Measurements from ENCODE around the gene ERBB4.

ERBB4 gene

DNA sequence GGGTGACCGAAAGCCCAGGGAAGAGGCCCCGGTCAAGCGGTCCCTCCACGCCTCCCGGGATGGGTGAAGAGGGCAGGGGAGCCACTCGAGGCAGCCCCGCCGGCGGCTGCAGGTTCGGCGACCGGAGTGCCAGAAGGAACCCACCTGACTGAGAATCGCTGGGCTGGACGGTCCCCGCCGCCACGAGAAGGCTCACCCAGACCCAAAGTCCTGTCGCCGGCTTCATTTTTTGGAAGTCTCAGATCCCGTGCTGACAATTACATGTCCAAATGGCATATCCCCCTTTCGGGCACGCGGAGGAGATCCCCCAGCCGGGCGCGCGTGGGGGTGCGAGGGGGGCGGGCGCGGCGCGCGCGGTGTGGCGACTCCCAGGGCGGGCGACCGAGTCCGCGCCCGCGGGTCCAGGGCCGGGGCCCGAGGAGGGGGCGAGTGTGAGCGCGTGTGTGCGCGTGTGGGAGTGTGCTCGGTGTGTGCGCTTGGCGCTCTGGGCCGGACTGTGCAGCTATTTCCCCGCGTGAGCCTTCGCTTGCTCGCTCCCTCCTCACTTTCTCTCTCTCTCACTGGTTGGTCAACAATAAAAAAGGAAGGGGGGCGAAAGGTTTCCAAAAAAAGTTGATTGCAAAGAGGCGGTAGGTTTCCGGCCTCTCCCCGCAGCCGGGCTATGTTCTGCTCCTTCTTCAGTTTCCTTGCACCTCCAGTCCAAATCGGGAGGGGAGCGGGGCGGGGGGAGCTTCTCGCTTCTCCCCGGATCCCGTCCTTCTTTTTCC, at the start of gene ERBB4:
ERBB4 (minus strand) TSS at position 498 of the 767 bp plus-strand sequence; CDS start at position 226, 272 bp downstream.
- in situ Hi-C loops (cut with MboI; ENCODE audit: low sequenced_read_pairs), result no loop called here

- in situ Hi-C loops (cut with MboI; ENCODE audit: low sequenced_read_pairs), result no loop called here
These were observed 41.5 kb upstream of the ERBB4 start for GRCh38 chr2:212580117-212580516.

DNA sequence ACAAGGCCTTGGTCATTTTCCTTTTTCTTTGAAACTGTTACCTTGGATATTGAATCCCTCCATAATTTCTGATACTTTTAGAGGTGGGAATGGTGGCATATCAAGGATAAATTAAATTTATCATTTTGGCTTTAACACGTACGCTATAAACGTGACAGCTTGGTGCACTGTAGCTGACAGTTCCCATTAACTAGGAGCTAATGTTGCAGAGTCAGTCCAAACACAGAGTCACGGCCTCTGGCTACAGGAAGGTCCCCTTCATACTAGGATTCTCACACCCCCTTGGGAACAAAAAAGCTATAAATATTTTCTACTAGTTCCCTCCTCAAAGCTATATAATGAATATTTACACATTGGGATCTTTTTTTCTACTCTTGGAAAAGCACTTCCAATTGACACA, 17.7 kb upstream of the ERBB4 start:
- in situ Hi-C loops (cut with MboI; ENCODE audit: low sequenced_read_pairs), result no loop called here

- in situ Hi-C loops (cut with MboI; ENCODE audit: low sequenced_read_pairs), result no loop called here
These were observed 15.6 kb upstream of the ERBB4 start for GRCh38 chr2:212554233-212554632.

- in situ Hi-C loops (cut with MboI; ENCODE audit: low sequenced_read_pairs), result no loop called here
These were observed 11.3 kb upstream of the ERBB4 start for GRCh38 chr2:212549941-212550340.

GRCh38 chr2:212549463-212549862, 10.9 kb upstream of the ERBB4 start:
- in situ Hi-C loops (cut with MboI; ENCODE audit: low sequenced_read_pairs), result no loop called here

DNA sequence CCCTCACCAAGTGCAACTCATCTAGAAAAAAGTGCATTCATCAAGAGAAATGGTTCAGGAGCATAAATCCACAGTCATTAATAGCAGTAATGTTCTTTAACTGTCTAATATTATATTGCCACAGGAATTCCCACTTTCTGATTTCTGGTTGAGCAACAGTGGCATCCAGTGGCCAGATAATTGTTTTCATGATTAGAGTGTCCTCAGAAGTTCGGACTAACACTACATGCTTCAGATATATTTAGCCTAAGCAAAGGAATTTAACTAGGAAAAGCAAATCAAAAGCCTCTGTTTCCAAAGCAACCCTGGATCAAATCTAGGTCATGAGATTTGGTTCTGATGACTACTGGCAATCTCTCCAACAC, 9.8 kb upstream of the ERBB4 start:
- in situ Hi-C loops (cut with MboI; ENCODE audit: low sequenced_read_pairs), result no loop called here

DNA sequence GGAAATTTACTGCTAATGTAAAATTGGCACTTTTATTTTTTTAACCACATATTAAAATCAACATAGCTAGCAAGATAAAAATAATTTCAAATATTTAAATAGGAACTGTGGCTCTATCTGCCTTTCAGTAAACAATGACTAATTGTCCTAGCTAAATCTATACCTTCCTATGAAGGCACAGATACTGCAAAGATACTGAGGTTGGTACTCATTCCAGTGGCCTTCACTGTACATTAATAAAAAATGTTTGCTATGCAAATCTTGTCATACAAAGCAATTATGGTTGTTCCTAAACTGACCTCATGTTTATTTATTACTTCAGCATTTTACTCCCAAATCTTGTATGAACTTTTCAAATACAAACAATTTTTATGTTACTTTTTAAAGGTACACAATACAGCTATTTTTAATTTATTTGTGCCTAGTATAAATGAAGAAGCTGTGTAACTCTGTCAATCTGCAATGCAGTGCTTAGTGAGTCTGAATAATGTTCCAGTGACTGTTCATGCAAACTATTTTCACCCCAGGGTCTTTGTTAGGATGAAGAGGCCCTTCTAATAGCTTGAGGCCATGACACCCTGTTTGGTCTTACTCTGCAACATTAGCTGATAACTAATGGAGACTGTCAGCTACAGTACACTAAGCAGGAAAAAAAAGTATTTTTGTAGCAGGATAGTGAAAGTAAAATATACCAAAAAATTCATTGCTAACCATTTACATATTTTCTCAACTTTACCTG, 9.3 kb upstream of the ERBB4 start:
- in situ Hi-C loops (cut with MboI; ENCODE audit: low sequenced_read_pairs), result no loop called here

DNA sequence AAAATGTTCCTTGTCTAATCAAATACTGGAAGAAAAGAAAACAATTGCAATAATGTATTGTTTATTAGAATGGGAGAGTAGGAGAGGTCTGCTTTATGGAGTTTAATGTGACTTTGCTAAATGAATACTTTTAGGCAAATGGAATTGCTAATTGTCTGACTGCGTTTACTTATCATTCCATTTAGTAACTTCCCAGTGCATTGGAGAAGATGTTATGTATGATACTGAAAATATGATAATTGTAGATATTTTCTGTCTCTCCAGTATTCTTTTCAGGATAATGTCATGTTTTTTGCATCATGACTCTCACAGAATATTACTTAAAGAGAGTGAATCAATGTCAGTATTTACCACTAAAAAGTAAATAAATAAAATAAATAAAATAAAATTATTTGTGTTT, 8.1 kb upstream of the ERBB4 start:
- in situ Hi-C loops (cut with MboI; ENCODE audit: low sequenced_read_pairs), result no loop called here

DNA sequence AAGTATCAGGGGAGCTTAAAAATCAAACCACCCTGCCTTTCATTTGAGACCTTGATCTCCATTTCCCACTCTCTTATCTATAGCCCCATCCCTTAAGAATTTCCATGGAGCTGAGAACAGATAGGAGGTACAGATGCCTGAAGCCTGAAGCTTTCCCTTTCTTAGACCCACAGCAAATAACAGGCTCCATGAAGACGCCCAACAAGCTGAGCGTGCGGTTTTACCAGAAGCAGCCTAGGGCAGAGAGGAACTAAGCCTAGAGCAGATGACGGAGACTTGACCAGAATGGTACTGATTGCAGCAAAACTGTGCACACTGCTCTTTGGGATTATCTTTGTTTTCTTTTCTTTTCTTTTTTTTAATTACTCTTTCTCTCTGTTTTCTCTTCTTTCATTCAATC, 1.7 kb upstream of the ERBB4 start:
- in situ Hi-C loops (cut with MboI; ENCODE audit: low sequenced_read_pairs), result no loop called here

GRCh38 chr2:212539072-212539880, 674 bp upstream of the ERBB4 start:
- in situ Hi-C loops (cut with MboI; ENCODE audit: low sequenced_read_pairs), result no loop called here

DNA sequence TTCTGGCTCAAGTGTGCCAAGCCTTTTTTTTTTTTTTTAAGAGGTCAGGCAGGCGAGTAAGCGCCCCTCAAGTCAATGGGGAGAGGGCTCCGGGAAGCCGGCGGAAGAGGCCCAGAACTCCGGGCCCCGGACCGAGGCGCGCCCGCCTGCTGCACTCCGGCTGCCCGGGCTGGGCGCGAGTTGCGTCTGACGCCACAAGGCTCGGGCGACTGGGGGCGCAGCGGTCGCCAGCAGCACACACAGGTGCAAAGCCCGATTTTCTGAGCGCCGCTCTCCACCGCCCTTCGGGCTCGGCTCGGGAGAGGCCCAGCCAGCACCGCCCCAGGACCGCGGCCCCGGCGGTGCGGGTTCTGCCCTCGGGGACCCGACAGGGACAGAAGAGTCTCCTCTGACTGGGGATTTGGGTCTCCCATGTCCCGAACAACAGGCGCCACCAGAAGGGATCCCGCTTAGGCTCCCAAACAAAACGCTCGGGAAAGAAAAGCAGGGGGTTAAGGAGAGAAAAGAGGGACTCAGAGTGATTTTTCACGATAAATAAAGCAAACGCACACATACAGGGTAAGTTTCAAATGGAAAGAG, 787 bp downstream of the ERBB4 start:
- in situ Hi-C loops (cut with MboI; ENCODE audit: low sequenced_read_pairs), result no loop called here

GRCh38 chr2:212536817-212537725, 1.5 kb downstream of the ERBB4 start:
- in situ Hi-C loops (cut with MboI; ENCODE audit: low sequenced_read_pairs), result no loop called here

DNA sequence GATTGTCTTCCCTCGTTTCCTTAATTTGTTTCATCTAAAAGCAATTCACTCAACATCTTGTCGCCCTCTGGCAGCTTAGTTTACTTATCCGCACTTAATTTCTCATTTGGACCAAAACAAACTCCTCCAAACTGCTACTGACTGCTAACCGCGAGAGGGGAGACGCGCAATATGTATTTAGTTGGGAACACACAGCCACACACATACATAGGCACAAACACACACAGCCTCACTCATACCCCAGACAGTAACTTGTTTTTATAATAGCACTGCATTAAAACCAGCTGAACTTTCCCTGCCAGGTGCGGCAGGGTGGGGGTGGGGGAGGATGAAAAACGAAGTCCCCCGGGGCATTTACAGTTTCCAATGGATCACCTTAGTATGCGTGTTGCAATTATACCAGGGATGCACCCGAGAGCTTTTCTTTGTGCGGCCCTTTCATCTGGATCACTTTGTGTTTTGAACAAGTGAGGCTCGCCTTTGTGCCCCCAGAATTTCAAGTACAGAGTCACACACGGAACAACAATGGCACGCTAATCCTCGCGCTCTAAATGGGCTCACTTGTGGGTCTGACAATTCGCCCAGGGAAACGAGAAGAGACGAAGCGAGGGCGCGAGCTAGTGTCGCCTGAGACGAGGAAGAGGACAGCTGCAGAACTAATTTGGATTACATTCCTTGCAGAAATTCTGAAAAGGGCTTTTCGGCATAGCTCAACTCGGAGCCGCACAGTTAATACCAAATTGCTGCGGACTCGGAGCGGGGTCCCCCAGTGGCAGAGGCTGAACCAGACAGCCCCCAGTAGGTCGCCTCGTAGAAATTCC, 2.4 kb downstream of the ERBB4 start:
- in situ Hi-C loops (cut with MboI; ENCODE audit: low sequenced_read_pairs), result no loop called here

DNA sequence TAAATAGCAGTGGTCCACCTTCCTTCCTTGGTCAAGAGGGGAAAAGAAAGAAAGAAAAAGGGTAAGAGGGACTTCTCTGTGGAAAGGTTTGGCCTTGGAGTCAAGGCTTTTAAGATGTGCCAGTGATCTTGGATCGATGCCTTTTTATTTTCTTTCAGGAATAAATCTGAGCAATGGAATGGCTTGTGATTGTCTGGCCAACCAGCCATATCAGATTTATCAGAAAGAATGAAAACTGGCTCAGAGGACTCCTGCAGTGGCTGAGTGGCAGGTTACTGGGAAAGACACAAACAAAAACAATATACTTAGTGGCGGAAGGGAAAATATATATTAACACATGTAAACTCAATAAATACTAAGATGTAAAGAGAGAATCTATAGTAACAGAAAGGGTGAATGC, 4.3 kb downstream of the ERBB4 start:
- in situ Hi-C loops (cut with MboI; ENCODE audit: low sequenced_read_pairs), result no loop called here

GRCh38 chr2:212532585-212532984, 6.0 kb downstream of the ERBB4 start:
- in situ Hi-C loops (cut with MboI; ENCODE audit: low sequenced_read_pairs), result no loop called here

GRCh38 chr2:212532087-212532486, 6.5 kb downstream of the ERBB4 start:
- in situ Hi-C loops (cut with MboI; ENCODE audit: low sequenced_read_pairs), result no loop called here

DNA sequence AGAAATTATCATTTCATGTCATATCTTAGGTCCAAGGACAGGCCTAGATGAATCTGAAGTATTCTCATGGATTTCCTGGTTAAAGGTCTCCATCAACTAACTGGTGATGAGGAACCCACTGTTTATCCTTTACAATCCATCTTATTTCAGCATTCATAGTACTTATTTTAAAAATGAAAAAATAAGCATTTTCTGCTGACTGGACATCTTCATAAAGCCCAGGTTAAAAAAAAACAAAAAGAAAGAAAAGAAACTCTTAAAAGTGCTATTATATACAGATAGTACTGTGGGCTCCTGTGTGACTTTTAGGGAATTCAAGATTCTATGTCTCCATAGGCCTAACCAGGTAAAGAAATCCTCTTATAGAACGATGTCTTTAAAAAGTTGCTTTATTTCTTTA, 7.1 kb downstream of the ERBB4 start:
- in situ Hi-C loops (cut with MboI; ENCODE audit: low sequenced_read_pairs), result no loop called here

DNA sequence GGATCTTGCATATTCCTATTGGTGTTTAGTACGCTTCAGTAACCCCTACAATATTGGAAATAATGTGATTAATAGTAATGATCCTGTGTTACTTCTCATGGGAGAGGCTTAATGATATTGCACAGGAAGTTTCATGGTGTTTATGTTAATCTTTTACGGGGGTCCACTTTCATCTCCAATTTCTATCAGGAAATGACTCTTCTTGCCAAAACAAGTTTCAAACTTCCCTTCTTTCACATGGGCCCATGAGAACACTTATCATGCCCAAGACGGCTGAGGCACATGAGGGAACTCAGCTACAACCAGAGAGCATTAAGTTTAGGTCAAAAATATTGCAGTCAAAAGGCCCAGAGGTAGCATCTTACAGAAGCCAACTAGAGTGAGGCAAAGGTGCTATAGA, 7.6 kb downstream of the ERBB4 start:
- in situ Hi-C loops (cut with MboI; ENCODE audit: low sequenced_read_pairs), result no loop called here
